Measurements from ENCODE around the gene UCK1. TPM values are rescaled to one million over a fixed set of nuclear protein-coding genes. Genes with fewer than 3 reads are reported as not detected.

UCK1 gene
- total and polyA plus RNA-seq, 2 experiments from 2014 or later = 22.2 to 36.8 TPM

- peaks cover 18% of the 10 kb centered on the region for H4K20me1 ChIP-seq (ENCODE audit: insufficient read depth, poor library complexity, severe bottlenecking)
- H3K9me2 ChIP-seq (replicated peaks; ENCODE audit: insufficient read depth) = no peaks in the 10 kb centered on the region
- no peak overlapping the region for H3K4me2 ChIP-seq
- TF ChIP-seq CTCF (IDR thresholded peaks at IDR 0.05; ENCODE audit: poor library complexity) (no peak), EZH2 (IDR thresholded peaks at IDR 0.05; ENCODE audit: borderline replicate concordance) (no peak), EZH2phosphoT487 (IDR thresholded peaks at IDR 0.05; ENCODE audit: low read depth, severe bottlenecking, unreplicated experiment) (no peak)
- H2AFZ ChIP-seq = no peak overlapping the region
- DNase-seq (ENCODE audit: low spot score) = no peak
- no peak overlapping the region for H3K4me3 ChIP-seq
- 95% methylated on average over 13 of the region's 18 CpGs for WGBS (ENCODE audit: low lambda C conversion rate, missing lambda C conversion rate)
- no peak overlapping the region for H3K27ac ChIP-seq
- H3K4me1 ChIP-seq (ENCODE audit: insufficient read depth) = no peaks in the 10 kb centered on the region
- peaks cover 5% of the 10 kb centered on the region for H3K36me3 ChIP-seq (replicated peaks; ENCODE audit: insufficient read depth, low read depth)
- peaks cover 42% of the 10 kb centered on the region for H3K79me2 ChIP-seq
- no peaks in the 10 kb centered on the region for H3K27me3 ChIP-seq
- no peaks in the 10 kb centered on the region for H3K9me3 ChIP-seq (ENCODE audit: low read depth)
These were observed 54.2 kb downstream of the UCK1 start for GRCh38 chr9:131476777-131477345.

GRCh38 chr9:131475956-131476776, 54.9 kb downstream of the UCK1 start:
- H3K9me2 ChIP-seq (replicated peaks; ENCODE audit: insufficient read depth) = no peaks in the 10 kb centered on the region
- no peak overlapping the region for H3K4me3 ChIP-seq
- H3K27ac ChIP-seq = no peak overlapping the region
- DNase-seq (ENCODE audit: low spot score) = no peak
- peaks cover 45% of the 10 kb centered on the region for H3K79me2 ChIP-seq
- no peaks in the 10 kb centered on the region for H3K4me1 ChIP-seq (ENCODE audit: insufficient read depth)
- H3K4me2 ChIP-seq = no peak overlapping the region
- no peaks in the 10 kb centered on the region for H3K27me3 ChIP-seq
- 95% methylated on average over 40 of the region's 40 CpGs for WGBS (ENCODE audit: low lambda C conversion rate, missing lambda C conversion rate)
- TF ChIP-seq CTCF (IDR thresholded peaks at IDR 0.05; ENCODE audit: poor library complexity) (peak; percentile 36), EZH2phosphoT487 (IDR thresholded peaks at IDR 0.05; ENCODE audit: low read depth, severe bottlenecking, unreplicated experiment) (no peak), EZH2 (IDR thresholded peaks at IDR 0.05; ENCODE audit: borderline replicate concordance) (no peak)
- peaks cover 5% of the 10 kb centered on the region for H3K36me3 ChIP-seq (replicated peaks; ENCODE audit: insufficient read depth, low read depth)
- peaks cover 25% of the 10 kb centered on the region for H4K20me1 ChIP-seq (ENCODE audit: insufficient read depth, poor library complexity, severe bottlenecking)
- no peaks in the 10 kb centered on the region for H3K9me3 ChIP-seq (ENCODE audit: low read depth)
- no peak overlapping the region for H2AFZ ChIP-seq

GRCh38 chr9:131475111-131475955, 55.7 kb downstream of the UCK1 start:
- TF ChIP-seq CTCF (IDR thresholded peaks at IDR 0.05; ENCODE audit: poor library complexity) (no peak), EZH2phosphoT487 (IDR thresholded peaks at IDR 0.05; ENCODE audit: low read depth, severe bottlenecking, unreplicated experiment) (no peak), EZH2 (IDR thresholded peaks at IDR 0.05; ENCODE audit: borderline replicate concordance) (no peak)
- DNase-seq (ENCODE audit: low spot score) = no peak
- no peak overlapping the region for H3K27ac ChIP-seq
- peaks cover 5% of the 10 kb centered on the region for H3K36me3 ChIP-seq (replicated peaks; ENCODE audit: insufficient read depth, low read depth)
- WGBS (ENCODE audit: low lambda C conversion rate, missing lambda C conversion rate) = 97% methylated on average over 46 of the region's 46 CpGs
- H3K4me3 ChIP-seq = no peak overlapping the region
- H2AFZ ChIP-seq = no peak overlapping the region
- peaks cover 47% of the 10 kb centered on the region for H3K79me2 ChIP-seq
- no peak overlapping the region for H3K4me2 ChIP-seq
- H4K20me1 ChIP-seq (ENCODE audit: insufficient read depth, poor library complexity, severe bottlenecking) = peaks cover 34% of the 10 kb centered on the region
- no peaks in the 10 kb centered on the region for H3K9me3 ChIP-seq (ENCODE audit: low read depth)
- H3K27me3 ChIP-seq = no peaks in the 10 kb centered on the region
- no peaks in the 10 kb centered on the region for H3K4me1 ChIP-seq (ENCODE audit: insufficient read depth)
- H3K9me2 ChIP-seq (replicated peaks; ENCODE audit: insufficient read depth) = no peaks in the 10 kb centered on the region
